LoVo (cell line): Measurements from ENCODE around the gene NEDD4L.

ENCODE experiments used
- DNase-seq: peaks from one replicate; pipeline ENCODE4 v3.0.0-alpha.2; 2016; ENCODE audit warnings: low spot score

The NEDD4L gene

GRCh38 chr18:58212274-58212673, 168.2 kb downstream of the NEDD4L start:
- no peak for DNase-seq

GRCh38 chr18:58213440-58213839, 169.4 kb downstream of the NEDD4L start:
- peak; percentile 55 for DNase-seq

DNA sequence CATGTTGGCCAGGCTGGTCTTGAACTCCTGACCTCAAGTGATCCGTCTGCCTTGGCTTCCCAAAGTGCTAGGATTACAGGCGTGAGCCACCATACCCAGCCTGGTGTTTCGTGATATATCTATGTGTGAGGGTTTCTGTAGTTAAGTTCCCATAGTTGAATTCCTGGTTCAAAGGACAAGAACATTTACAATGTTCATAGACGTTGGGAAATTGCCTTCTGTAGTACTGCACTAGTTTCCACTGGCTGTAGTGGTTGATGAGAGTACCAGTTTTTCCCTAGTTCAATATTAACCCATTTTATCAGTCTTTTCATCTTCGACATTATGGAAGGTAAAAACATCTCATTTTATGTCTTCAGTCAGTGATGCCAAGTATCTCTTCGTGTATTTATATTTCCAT, 171.0 kb downstream of the NEDD4L start:
- DNase-seq = no peak

GRCh38 chr18:58216071-58216481, 172.1 kb downstream of the NEDD4L start:
- DNase-seq = no peak

GRCh38 chr18:58217052-58217451, 173.0 kb downstream of the NEDD4L start:
- no peak for DNase-seq

GRCh38 chr18:58218117-58218516, 174.1 kb downstream of the NEDD4L start:
- peak; percentile 65 for DNase-seq

DNA sequence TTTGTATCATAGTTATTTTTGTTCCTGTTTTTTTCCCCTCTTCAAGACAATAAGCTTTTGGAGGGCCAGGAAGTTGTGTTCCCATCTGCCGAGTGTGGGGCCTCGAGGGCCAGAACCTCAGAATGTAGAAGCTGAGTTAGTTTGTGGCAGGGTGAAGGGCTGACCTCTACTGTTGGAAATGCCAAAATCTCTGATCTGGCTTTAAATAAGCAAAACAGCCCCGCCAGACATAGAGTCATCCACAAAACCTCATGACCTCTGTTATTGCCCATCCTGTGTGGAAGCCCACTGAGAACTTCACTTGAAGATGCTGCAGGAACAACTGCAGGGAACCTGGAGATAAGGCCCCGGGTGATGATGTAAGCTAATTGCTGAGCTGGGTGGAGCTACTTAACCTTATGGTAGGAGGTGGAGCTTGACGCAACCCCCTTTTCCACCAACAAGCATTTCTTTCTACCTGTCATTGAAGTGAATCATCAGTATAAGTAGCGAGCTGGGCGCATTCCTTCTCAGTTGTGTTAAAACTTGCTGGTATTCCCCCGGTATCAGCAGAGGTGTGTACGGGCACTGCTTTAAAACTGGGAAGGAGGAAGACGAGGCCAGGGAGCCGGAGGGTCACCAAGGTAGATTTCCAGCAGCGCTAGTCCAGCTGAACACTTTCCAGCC, 177.2 kb downstream of the NEDD4L start:
- DNase-seq = peak; percentile 91

DNA sequence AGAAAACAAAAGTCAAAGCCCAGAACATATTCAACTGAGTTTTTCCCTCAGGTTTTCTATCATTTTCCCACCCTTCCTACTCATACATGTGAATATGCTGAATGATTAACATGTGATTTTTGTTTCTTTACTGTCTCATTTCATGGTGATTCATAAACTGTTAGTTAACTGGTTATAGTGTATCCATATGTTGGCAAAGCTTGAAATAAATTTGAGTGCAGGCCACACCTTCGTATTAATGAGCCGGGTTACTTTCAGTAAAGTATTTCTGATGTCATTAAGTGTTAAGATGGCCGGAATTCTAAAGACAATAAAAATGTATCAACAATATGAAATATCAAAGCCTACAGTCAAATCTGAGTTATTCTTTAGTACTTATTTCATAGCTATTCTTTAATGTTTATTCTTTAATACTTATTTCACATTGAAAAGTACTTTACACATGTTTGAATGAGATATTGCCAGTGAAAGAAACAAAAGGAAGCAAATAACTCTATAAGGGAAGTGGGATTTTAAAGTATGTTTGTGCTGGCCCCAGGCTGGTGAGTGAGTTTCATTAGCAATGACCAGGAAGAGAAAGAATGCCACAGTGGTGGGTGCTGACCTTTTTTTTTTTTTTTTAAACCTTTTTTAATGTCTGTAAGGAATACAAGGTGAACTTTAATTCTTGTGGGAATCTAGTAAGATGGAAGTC, 178.6 kb downstream of the NEDD4L start:
- peak; percentile 54 for DNase-seq

DNA sequence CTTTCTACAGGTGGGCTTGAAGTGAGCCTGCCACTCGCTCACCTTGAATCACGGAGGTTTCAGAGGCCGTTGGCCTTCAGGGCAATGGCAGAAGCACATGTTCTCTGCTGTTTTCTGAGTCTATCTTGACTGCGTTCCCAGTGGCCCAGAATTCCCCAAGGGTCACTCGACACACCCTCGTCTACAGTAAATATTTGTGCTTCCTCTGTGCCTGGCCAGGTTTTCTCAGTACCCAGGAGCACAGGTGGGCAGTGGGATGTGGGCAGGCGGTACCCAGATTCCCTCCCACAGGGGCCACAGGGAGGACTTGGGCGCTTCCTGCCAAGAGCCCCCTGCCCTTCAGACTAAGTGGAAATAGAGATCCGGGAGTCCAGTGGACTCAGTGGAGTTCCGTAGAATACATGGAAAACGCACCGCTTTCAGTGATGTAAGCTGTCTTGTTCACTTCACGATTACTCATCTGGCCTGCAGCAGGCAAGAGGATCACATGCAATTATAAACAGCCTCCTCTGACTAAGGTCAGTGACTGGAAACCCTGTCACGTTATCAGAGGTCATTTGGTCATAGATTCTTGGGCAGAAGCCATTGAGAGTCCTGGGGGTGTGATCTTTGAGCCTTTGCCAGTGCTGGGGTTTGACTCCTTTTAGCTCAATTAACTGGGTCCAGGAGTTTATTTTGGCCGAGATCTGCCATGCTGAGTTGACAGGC, 179.8 kb downstream of the NEDD4L start:
- DNase-seq = peak; percentile 84

- no peak for DNase-seq
Measured at GRCh38 chr18:58224425-58224750, 180.4 kb downstream of the NEDD4L start.

- DNase-seq = peak; percentile 14
Measured at GRCh38 chr18:58225101-58225500, 181.1 kb downstream of the NEDD4L start.

- DNase-seq = no peak
Measured at GRCh38 chr18:58226429-58226828, 182.4 kb downstream of the NEDD4L start.

GRCh38 chr18:58227361-58227930, 183.4 kb downstream of the NEDD4L start:
- no peak for DNase-seq

DNA sequence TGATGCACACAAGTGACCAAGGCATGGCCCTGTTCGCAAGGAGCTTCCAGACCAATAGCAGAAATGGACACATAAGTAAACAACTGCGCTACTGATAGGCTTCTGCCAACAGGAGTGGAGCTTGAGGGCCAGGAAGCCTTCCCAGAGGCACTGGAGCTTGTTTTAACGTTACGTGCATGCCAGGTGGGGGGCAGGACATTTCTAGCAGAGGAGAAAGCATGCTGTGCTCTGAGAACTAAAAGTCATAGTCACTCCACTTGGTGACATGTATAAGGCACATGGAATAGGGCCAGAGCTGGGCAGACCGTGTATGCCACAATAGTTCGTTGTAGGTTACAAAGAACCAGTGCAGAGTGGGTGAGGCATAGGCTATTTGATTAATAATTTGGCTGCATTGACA, 184.2 kb downstream of the NEDD4L start:
- no peak for DNase-seq

- DNase-seq = no peak
Measured at GRCh38 chr18:58228762-58229161, 184.7 kb downstream of the NEDD4L start.

GRCh38 chr18:58229162-58229561, 185.1 kb downstream of the NEDD4L start:
- no peak for DNase-seq

DNA sequence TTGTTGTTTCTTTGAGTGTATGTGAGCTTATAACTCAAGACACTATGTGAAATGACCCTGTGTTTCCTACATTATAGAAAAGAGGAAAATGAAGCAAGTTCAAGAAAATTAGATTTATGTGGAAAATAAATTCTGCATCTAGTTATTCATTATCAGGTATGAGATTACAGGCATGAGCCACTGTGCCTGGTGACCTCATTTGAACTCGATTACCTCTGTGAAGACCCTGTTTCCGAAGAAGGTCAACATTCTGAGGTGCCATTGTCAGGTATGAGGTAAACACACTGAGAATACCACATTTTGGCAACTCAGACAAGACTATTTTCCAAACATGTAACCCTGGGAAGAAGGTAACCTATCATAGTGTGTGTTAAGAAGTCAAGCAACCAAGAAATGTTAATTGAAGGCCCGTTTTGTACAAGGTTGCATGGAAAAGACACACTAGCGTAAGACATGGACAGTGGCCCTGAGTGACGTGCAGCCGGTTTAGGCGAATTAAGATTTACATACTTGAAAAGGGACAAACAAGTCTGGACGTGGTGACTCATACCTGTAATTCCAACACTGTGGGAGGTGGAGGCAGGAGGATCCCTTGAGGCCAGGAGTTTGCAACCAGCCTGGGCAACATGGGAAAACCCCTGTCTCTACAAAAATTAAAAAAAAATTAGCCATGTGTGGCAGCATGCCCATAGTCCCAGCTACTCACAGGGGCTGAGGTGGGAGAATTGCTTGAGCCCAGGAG, 186.6 kb downstream of the NEDD4L start:
- DNase-seq = peak; percentile 63

GRCh38 chr18:58231930-58232329, 187.9 kb downstream of the NEDD4L start:
- DNase-seq = peak; percentile 30

DNA sequence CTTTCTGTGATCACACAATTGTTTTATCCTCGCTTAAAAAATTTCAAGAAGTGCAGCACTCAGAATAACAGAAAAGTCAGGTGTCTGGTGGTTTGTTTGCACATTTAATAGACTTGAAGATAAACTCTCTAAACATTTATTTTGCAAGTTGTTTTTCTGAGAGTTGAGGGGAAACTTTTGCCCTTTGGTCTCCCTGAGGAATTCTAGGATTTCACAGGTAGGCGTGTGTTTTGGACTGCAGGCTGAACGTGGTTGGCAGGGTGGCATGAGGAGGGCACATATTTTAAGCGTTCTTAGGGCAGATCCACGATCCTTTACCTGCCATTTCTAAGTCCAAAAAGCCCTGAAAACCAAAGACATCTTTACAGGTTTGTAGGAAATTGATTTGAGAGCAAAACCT, 188.6 kb downstream of the NEDD4L start:
- no peak for DNase-seq

GRCh38 chr18:58234359-58234741, 190.3 kb downstream of the NEDD4L start:
- no peak for DNase-seq

GRCh38 chr18:58235001-58235436, 191.0 kb downstream of the NEDD4L start:
- DNase-seq = peak; percentile 19

GRCh38 chr18:58239879-58240278, 195.9 kb downstream of the NEDD4L start:
- DNase-seq = no peak
